Lower leg skin (tissue), 4 donors: ENCODE measurements around the gene ABHD17A. TPM values are rescaled to one million over a fixed set of nuclear protein-coding genes. Genes with fewer than 3 reads are reported as not detected.
A peak's percentile ranks its signal among the peaks of the same experiment; 100 is the strongest.
"Not testable (repeated sequence)": the region's sequence is repeated elsewhere in the genome, so short reads cannot be mapped to it uniquely, and the experiment has no call there.

ENCODE experiments used
- DNase-seq, 2 donors: peaks; one replicate each; pipeline ENCODE4 v3.0.0-alpha.2; 2019; ENCODE audit warnings: low spot score in 2 of 2
- H3K4me3 ChIP-seq: fragments of 200-600 bp; sonication (generic); 2 replicates; pipeline ENCODE4 v1.5.1; 2017; ENCODE audit warnings: mild to moderate bottlenecking, low read depth; ENCODE audit not compliant: poor library complexity, severe bottlenecking
- POLR2A ChIP-seq, 2 donors: fragments of 450-650 bp; IDR thresholded peaks; one replicate each; pipeline ENCODE4 v1.6.1; 2016 to 2017; ENCODE audit warnings: antibody characterized with exemption in 2 of 2, mild to moderate bottlenecking in 1 of 2, moderate library complexity in 1 of 2
- WGBS, 2 donors: methylation state at CpG; one replicate each; pipeline ENCODE4 v1.1.5; 2018; 5-methylcytosine and 5-hydroxymethylcytosine counted together
- intact Hi-C: fragments of 100-400 bp; cut with DNase I; formaldehyde crosslinking; loops from one replicate; pipeline ENCODE4 v1.15.0; 2023; ENCODE audit warnings: low total_unique reads
- total RNA-seq, 4 donors: library from RNA; depleted of rRNA; stranded (reverse); fragments of >200 nt; gene quantifications; one replicate each; pipeline ENCODE4 v1.1.0, GENCODE V29; 2016
- TF ChIP-seq, protein P1 (sequence below), 3 donors: fragments of 450-650 bp; IDR thresholded peaks; one replicate each; pipeline ENCODE4 v1.5.1; 2016; ENCODE audit warnings: antibody characterized with exemption in 3 of 3, mild to moderate bottlenecking in 3 of 3, moderate library complexity in 2 of 3

The ABHD17A gene
- total RNA-seq, 4 donors from 2014 or later: 154 to 201 (median 186) TPM

GRCh38 chr19:1883784-1884183 is 1.5 kb downstream of the ABHD17A start:
- 17 to 26% methylated on average over 8 of the region's 8 CpGs for WGBS, 2 donors
- TF ChIP-seq POLR2A (IDR thresholded peaks at IDR 0.05): no peak
- TF ChIP-seq, protein P1, sequence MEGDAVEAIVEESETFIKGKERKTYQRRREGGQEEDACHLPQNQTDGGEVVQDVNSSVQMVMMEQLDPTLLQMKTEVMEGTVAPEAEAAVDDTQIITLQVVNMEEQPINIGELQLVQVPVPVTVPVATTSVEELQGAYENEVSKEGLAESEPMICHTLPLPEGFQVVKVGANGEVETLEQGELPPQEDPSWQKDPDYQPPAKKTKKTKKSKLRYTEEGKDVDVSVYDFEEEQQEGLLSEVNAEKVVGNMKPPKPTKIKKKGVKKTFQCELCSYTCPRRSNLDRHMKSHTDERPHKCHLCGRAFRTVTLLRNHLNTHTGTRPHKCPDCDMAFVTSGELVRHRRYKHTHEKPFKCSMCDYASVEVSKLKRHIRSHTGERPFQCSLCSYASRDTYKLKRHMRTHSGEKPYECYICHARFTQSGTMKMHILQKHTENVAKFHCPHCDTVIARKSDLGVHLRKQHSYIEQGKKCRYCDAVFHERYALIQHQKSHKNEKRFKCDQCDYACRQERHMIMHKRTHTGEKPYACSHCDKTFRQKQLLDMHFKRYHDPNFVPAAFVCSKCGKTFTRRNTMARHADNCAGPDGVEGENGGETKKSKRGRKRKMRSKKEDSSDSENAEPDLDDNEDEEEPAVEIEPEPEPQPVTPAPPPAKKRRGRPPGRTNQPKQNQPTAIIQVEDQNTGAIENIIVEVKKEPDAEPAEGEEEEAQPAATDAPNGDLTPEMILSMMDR (IDR thresholded peaks at IDR 0.05): no peak
- intact Hi-C loops: no loop called here
- H3K4me3 ChIP-seq: peak overlapping the region; percentile 84
- no peak for DNase-seq

DNA sequence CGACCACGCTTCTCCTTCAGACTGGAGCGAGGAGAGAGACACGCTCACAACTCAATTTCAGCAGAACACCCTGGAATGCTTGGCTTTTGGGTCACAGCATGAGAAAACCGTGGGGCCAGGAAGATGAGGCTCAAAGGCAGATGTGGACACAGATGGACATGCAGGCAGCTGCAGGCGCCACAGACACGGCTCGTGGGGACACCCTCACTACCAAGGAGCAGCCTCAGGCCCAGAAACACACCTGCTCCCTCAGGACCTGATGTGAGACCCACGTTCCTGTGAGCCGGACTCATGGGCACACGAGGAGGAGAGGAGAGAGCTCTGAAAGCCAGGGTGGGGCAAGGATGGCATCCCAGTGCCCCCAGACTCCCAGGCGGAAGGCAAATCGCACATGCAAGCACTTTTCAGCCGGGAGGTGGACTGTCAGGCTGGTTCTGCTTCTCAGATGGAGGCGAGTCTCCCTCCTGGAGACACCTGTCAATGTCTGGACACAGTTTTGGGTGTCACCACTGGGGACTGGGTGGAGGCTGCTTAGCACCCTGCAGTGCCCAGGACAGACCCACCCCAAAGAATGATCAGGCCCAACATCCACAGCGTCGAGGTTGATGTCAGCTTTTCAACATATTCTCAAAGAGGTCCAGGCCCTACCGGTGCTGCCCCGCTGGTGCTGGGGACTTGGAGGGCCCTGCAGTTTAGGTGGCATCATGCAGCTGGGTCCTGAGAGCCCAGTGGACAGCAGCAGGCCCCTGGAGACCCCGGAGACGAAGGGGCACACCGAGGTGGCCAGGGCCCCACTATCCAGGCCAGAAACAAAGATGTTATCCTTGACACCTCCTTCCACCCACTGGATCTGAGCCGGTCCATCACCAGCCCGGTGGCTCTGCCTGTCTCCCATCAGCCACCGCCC is 2.3 kb downstream of the ABHD17A start:
- TF ChIP-seq, protein P1 (IDR thresholded peaks at IDR 0.05): no peak
- TF ChIP-seq POLR2A (IDR thresholded peaks at IDR 0.05): no peak
- WGBS, 2 donors: 52 to 57% methylated on average over 23 of the region's 25 CpGs
- DNase-seq: no peak
- no peak overlapping the region for H3K4me3 ChIP-seq
- intact Hi-C loops: no loop called here

GRCh38 chr19:1882089-1882785 is 3.1 kb downstream of the ABHD17A start:
- intact Hi-C loops: no loop called here
- WGBS, 2 donors: 71% methylated on average over 24 to 27 of the region's 31 CpGs
- TF ChIP-seq, protein P1 (IDR thresholded peaks at IDR 0.05): no peak
- no peak for TF ChIP-seq POLR2A (IDR thresholded peaks at IDR 0.05)
- no peak overlapping the region for H3K4me3 ChIP-seq
- no peak for DNase-seq

DNA sequence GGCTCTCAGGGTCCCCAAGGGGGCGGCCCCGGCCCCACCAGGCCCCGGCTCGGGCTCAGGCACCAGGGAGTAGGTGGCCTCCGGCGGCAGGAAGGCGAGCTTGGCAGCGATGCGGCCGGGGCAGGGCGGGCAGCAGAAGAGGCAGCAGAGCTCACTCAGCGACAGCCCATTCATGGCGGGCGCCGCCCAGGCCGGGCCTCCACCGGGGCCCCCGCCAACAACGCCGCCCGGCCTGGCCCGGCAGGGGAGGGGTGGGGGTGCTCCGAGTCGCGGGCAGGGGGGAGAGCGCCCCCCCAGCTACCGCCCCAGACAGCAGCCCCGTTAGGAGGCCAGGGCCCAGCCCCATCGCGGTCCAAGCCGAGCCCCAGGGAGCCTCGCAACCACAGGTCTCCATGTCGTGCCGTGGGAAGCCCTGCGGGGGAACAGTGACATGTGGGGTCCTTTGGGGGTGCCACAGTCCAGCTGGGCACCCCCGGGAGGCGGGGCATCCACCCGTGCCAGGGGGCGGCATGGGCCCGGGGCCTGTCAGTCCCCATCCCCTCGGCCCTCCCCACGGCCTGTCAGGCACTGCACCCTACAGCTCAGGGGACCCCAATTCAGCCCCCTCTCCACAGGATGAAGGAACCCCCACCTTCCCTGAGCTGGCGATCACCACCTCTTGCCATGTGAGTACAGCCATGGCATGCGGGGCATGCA is 3.8 kb downstream of the ABHD17A start:
- 48 to 69% methylated on average over 6 to 27 of the region's 44 CpGs for WGBS, 2 donors
- intact Hi-C loops, H3K4me3 ChIP-seq, DNase-seq: not testable (repeated sequence)

DNA sequence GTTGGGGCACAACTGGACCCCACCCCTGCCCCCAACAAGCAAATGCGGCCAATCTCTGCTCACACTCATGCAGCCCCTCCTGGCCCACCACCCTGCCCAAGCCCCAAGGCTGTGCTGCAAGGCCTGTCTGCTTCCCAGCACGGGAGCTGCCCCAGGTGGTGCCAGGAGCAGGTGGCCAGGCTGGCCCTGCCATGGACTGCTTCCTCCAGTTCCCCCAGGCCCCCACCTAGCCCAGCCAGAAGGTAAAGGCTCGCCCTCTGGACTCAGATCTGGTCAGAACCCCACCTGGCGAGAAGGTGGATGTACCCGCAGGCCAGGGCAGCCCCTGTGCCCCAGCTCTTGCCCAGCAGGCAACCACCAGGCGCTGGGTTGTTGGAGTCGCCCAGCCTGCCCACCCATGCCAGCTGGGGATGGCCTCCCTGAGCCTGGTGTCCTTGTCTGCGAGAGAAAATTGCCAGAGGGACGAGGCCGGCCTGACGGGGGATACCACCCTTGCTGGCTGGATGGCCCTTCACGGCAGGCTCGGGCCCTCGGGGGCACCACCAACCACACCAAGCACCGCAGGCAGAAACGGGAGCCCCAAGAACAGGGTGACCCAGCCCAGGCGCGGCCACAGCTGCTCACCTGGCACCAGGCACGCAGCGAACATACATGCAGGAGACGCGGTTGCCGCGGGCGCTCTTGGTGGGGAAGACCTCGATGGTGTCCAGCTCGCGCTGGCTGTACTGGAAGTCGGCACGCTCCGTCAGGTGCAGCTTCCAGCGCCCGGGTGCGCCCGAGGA is 4.5 kb downstream of the ABHD17A start:
- H3K4me3 ChIP-seq: no peak overlapping the region
- no peak for DNase-seq
- 70 to 79% methylated on average over 12 to 25 of the region's 35 CpGs for WGBS, 2 donors
- no peak for TF ChIP-seq POLR2A (IDR thresholded peaks at IDR 0.05)
- TF ChIP-seq, protein P1 (IDR thresholded peaks at IDR 0.05): no peak
- intact Hi-C loops: no loop called here

DNA sequence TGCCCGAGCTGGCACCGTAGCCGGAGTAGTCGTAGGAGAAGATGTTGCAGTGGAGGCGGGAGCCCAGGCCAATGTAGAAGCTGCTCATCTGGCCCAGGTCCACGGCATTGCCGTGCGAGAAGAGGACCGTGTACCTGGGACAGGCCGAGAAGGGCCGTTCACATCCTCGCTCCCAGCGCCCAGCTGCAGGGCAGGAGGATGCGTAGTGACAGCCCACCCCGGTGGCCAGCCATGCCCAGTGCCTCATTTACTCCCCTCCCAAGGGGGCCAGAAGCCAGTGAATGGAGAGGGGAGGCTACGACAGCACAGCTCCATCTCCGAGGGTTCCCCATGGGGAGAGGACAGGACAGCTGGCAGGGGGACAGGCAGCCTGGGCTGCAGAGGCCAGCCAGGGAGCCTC is 5.3 kb downstream of the ABHD17A start:
- 78 to 85% methylated on average over 15 to 16 of the region's 17 CpGs for WGBS, 2 donors
- H3K4me3 ChIP-seq, intact Hi-C loops, DNase-seq: not testable (repeated sequence)

- WGBS, 2 donors: 80 to 82% methylated on average over 4 to 7 of the region's 8 CpGs
- H3K4me3 ChIP-seq, intact Hi-C loops, DNase-seq: not testable (repeated sequence)
Observed at GRCh38 chr19:1878583-1878982, 6.7 kb downstream of the ABHD17A start.

GRCh38 chr19:1877280-1877660 is 8.0 kb downstream of the ABHD17A start:
- DNase-seq, H3K4me3 ChIP-seq, intact Hi-C loops: not testable (repeated sequence)
- 69% methylated on average over 43 of the region's 47 CpGs; no CpG with 5 or more reads in 1 of the 2 donors for WGBS, 2 donors
